Transverse colon (tissue), 3 donors: ENCODE results near the gene SMIM5.

ENCODE experiments used
- EP300 ChIP-seq: sonication (generic); formaldehyde crosslinking; IDR thresholded peaks from one replicate; pipeline ENCODE4 v1.6.1; 2017; ENCODE audit warnings: antibody characterized with exemption, low read depth
- TF ChIP-seq, protein P1 (sequence below), 5 experiments: fragments of 200-600 bp in 3 of 5; fragments of 450-650 bp in 2 of 5; sonication (generic) in 3 of 5; IDR thresholded peaks; 1 replicate in 2 of 5; 2 replicates in 3 of 5; pipeline ENCODE4 v1.5.1; 2016 to 2017; ENCODE audit warnings: antibody characterized with exemption in 5 of 5, inconsistent platforms in 3 of 5, mild to moderate bottlenecking in 2 of 5, moderate library complexity in 1 of 5

DNA sequence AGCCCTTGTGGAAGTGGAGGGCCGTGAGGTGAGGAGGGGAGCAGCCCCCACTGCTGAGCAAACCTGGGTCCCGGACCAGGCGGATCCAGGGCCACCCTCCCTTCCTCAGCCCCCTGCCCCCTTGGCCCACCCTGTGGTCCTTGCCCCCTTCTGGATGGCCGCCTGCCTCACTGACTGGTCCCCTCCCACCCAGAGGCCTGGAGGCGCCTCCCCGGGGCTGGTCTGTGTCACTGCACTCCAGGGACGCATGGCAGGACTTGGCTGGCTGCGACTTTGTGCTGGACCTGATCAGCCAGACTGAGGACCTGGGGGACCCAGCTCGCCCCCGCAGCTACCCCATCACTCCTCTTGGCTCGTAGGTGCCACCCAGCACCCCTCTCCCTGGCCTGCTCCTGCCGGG lies 19.2 kb upstream of the SMIM5 start:
- TF ChIP-seq, protein P1, sequence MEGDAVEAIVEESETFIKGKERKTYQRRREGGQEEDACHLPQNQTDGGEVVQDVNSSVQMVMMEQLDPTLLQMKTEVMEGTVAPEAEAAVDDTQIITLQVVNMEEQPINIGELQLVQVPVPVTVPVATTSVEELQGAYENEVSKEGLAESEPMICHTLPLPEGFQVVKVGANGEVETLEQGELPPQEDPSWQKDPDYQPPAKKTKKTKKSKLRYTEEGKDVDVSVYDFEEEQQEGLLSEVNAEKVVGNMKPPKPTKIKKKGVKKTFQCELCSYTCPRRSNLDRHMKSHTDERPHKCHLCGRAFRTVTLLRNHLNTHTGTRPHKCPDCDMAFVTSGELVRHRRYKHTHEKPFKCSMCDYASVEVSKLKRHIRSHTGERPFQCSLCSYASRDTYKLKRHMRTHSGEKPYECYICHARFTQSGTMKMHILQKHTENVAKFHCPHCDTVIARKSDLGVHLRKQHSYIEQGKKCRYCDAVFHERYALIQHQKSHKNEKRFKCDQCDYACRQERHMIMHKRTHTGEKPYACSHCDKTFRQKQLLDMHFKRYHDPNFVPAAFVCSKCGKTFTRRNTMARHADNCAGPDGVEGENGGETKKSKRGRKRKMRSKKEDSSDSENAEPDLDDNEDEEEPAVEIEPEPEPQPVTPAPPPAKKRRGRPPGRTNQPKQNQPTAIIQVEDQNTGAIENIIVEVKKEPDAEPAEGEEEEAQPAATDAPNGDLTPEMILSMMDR (IDR thresholded peaks at IDR 0.05) = peak in 2 of 5 experiments; percentile 11 to 21
- TF ChIP-seq EP300 = no peak
